Mesenchymal stem cell (in vitro differentiated cells and primary cell): Measurements from ENCODE around the gene CADM1.

Experiments used
- DNase-seq: peaks from one replicate; pipeline ENCODE4 v3.0.0-alpha.2; 2013
- H2AFZ ChIP-seq: one replicate; pipeline ENCODE4 v1.6.1; 2013; ENCODE audit warnings: low read depth, mild to moderate bottlenecking, control low read depth, inconsistent platforms, low read length, moderate library complexity
- H2AK5ac ChIP-seq: 2 replicates; pipeline ENCODE4 v1.6.1; 2013; ENCODE audit warnings: low read length, moderate library complexity, mild to moderate bottlenecking, inconsistent platforms; ENCODE audit not compliant: severe bottlenecking
- H2BK120ac ChIP-seq: one replicate; pipeline ENCODE4 v1.6.1; 2013; ENCODE audit warnings: low read depth, mild to moderate bottlenecking, inconsistent platforms, low read length, moderate library complexity
- H2BK12ac ChIP-seq, 2 experiments: one replicate each; pipeline ENCODE4 v1.6.1; 2013; ENCODE audit warnings: inconsistent platforms in 2 of 2, low read length in 2 of 2, mild to moderate bottlenecking in 2 of 2, moderate library complexity in 2 of 2, control low read depth in 1 of 2
- H2BK15ac ChIP-seq: one replicate; pipeline ENCODE4 v1.6.1; 2013; ENCODE audit warnings: mild to moderate bottlenecking, low read depth, inconsistent platforms; ENCODE audit not compliant: poor library complexity, severe bottlenecking
- H2BK5ac ChIP-seq: 2 replicates; pipeline ENCODE4 v1.6.1; 2013; ENCODE audit warnings: low read depth, mild to moderate bottlenecking, low read length, control low read depth, inconsistent platforms; ENCODE audit not compliant: poor library complexity, severe bottlenecking
- H3K14ac ChIP-seq, 2 experiments: one replicate each; pipeline ENCODE4 v1.6.1; 2013; ENCODE audit warnings: inconsistent platforms in 2 of 2, low read length in 2 of 2, control low read depth in 1 of 2, mild to moderate bottlenecking in 1 of 2, moderate library complexity in 1 of 2
- H3K18ac ChIP-seq, 2 experiments: one replicate each; pipeline ENCODE4 v1.6.1; 2013; ENCODE audit warnings: inconsistent platforms in 2 of 2, low read length in 2 of 2, control low read depth in 1 of 2, low read depth in 1 of 2, mild to moderate bottlenecking in 1 of 2
- H3K23ac ChIP-seq, 2 experiments: one replicate each; pipeline ENCODE4 v1.6.1; 2013; ENCODE audit warnings: inconsistent platforms in 2 of 2, low read length in 2 of 2, mild to moderate bottlenecking in 2 of 2, moderate library complexity in 2 of 2, control low read depth in 1 of 2
- H3K27ac ChIP-seq: 2 replicates; pipeline ENCODE4 v1.5.1; 2013; ENCODE audit warnings: mild to moderate bottlenecking, moderate library complexity, low read length, control low read depth, inconsistent platforms; ENCODE audit not compliant: poor library complexity, severe bottlenecking
- H3K27me3 ChIP-seq, 2 experiments: 2 replicates each; pipeline versions ENCODE4 v1.6.1 to v1.7.0; 2013; ENCODE audit warnings: low read length in 2 of 2, mild to moderate bottlenecking in 2 of 2, moderate library complexity in 2 of 2, control low read depth in 1 of 2, inconsistent platforms in 1 of 2; ENCODE audit not compliant: control insufficient read depth in 1 of 2, insufficient read depth in 1 of 2
- H3K36me3 ChIP-seq, 2 experiments: 2 replicates each; pipeline versions ENCODE4 v1.6.1 to v1.7.0; 2013; ENCODE audit warnings: low read length in 2 of 2, control low read depth in 1 of 2, inconsistent platforms in 1 of 2, low read depth in 1 of 2, mild to moderate bottlenecking in 1 of 2; ENCODE audit not compliant: insufficient read depth in 2 of 2, control insufficient read depth in 1 of 2
- H3K4ac ChIP-seq, 2 experiments: one replicate each; pipeline ENCODE4 v1.6.1; 2013; ENCODE audit warnings: inconsistent platforms in 2 of 2, low read length in 2 of 2, mild to moderate bottlenecking in 2 of 2, moderate library complexity in 2 of 2, control low read depth in 1 of 2, low read depth in 1 of 2
- H3K4me1 ChIP-seq: 2 replicates; pipeline ENCODE4 v1.6.1; 2013; ENCODE audit warnings: low read depth, low read length, control low read depth; ENCODE audit not compliant: control insufficient read depth, insufficient read depth
- H3K4me2 ChIP-seq: 2 replicates; pipeline ENCODE4 v1.6.1; 2013; ENCODE audit warnings: low read length, mild to moderate bottlenecking, inconsistent platforms; ENCODE audit not compliant: poor library complexity, severe bottlenecking
- H3K4me3 ChIP-seq, 2 experiments: 2 replicates each; pipeline versions ENCODE4 v1.5.1 to v1.7.0; 2013; ENCODE audit warnings: low read length in 2 of 2, mild to moderate bottlenecking in 2 of 2, control low read depth in 1 of 2, low read depth in 1 of 2; ENCODE audit not compliant: insufficient read depth in 1 of 2
- H3K79me1 ChIP-seq: replicated peaks from 2 replicates; pipeline ENCODE4 v1.6.1; 2013; ENCODE audit warnings: mild to moderate bottlenecking, control low read depth, low read length, inconsistent platforms; ENCODE audit not compliant: poor library complexity, severe bottlenecking
- H3K9ac ChIP-seq: 2 replicates; pipeline ENCODE4 v1.7.0; 2013; ENCODE audit warnings: mild to moderate bottlenecking, low read length, moderate library complexity
- H3K9me3 ChIP-seq: 2 replicates; pipeline ENCODE4 v1.7.0; 2013; ENCODE audit warnings: mild to moderate bottlenecking, low read length; ENCODE audit not compliant: control insufficient read depth
- H4K8ac ChIP-seq: one replicate; pipeline ENCODE4 v1.6.1; 2013; ENCODE audit warnings: inconsistent platforms, mild to moderate bottlenecking, low read length, moderate library complexity
- H4K91ac ChIP-seq: one replicate; pipeline ENCODE4 v1.6.1; 2013; ENCODE audit warnings: mild to moderate bottlenecking, low read length, inconsistent platforms
- WGBS: methylation state at CpG from one replicate; pipeline ENCODE4 v1.1.7; 2013; ENCODE audit warnings: mixed read lengths; 5-methylcytosine and 5-hydroxymethylcytosine counted together

CADM1 gene

GRCh38 chr11:115191761-115192160, 312.5 kb downstream of the CADM1 start:
- H3K9ac ChIP-seq, result no peak overlapping the region
- no peaks in the 10 kb centered on the region for H3K9me3 ChIP-seq
- no peak overlapping the region for H3K14ac ChIP-seq
- no peak overlapping the region for H2AFZ ChIP-seq
- H3K36me3 ChIP-seq, result peaks cover 0 to under 1% of the 10 kb centered on the region in 2 experiments
- H3K23ac ChIP-seq, result no peak overlapping the region
- no peak overlapping the region for H3K18ac ChIP-seq
- no peak overlapping the region for H3K4me3 ChIP-seq
- peaks cover 4% of the 10 kb centered on the region for H3K4me1 ChIP-seq
- no peak overlapping the region for H2AK5ac ChIP-seq
- no peak for DNase-seq
- no peak overlapping the region for H3K27ac ChIP-seq
- H3K27me3 ChIP-seq, result no peaks in the 10 kb centered on the region
- H2BK15ac ChIP-seq, result no peak overlapping the region
- no peak overlapping the region for H2BK12ac ChIP-seq
- H2BK120ac ChIP-seq, result no peak overlapping the region
- no peak overlapping the region for H2BK5ac ChIP-seq
- H4K91ac ChIP-seq, result no peak overlapping the region
- no peaks in the 10 kb centered on the region for H3K79me1 ChIP-seq
- H3K4ac ChIP-seq, result no peak overlapping the region
- H3K4me2 ChIP-seq, result no peak overlapping the region
- no peak overlapping the region for H4K8ac ChIP-seq

- H4K91ac ChIP-seq, result no peak overlapping the region
- H3K9ac ChIP-seq, result no peak overlapping the region
- no peak overlapping the region for H3K4me3 ChIP-seq
- H2AFZ ChIP-seq, result no peak overlapping the region
- no peak overlapping the region for H3K4ac ChIP-seq
- H3K23ac ChIP-seq, result no peak overlapping the region
- no peak overlapping the region for H2AK5ac ChIP-seq
- no peak overlapping the region for H2BK5ac ChIP-seq
- H3K36me3 ChIP-seq, result peaks cover 0 to 3% of the 10 kb centered on the region in 2 experiments
- WGBS, result 100% methylated on average over 1 of the region's 1 CpG
- no peak overlapping the region for H4K8ac ChIP-seq
- no peak overlapping the region for H3K14ac ChIP-seq
- H3K4me1 ChIP-seq, result peaks cover 4% of the 10 kb centered on the region
- H2BK15ac ChIP-seq, result no peak overlapping the region
- H3K9me3 ChIP-seq, result no peaks in the 10 kb centered on the region
- no peak overlapping the region for H3K18ac ChIP-seq
- H3K27me3 ChIP-seq, result no peaks in the 10 kb centered on the region
- no peak overlapping the region for H3K4me2 ChIP-seq
- no peaks in the 10 kb centered on the region for H3K79me1 ChIP-seq
- no peak overlapping the region for H3K27ac ChIP-seq
- DNase-seq, result no peak
- H2BK120ac ChIP-seq, result no peak overlapping the region
- H2BK12ac ChIP-seq, result no peak overlapping the region
Observed at GRCh38 chr11:115190196-115190595, 314.0 kb downstream of the CADM1 start.

GRCh38 chr11:115188898-115189278, 315.3 kb downstream of the CADM1 start:
- Histone ChIP-seq H2AFZ (no peak overlapping the region), H3K4me3 (no peak overlapping the region)

GRCh38 chr11:115188188-115188897, 315.9 kb downstream of the CADM1 start:
- H2BK5ac ChIP-seq, result no peak overlapping the region
- H2AFZ ChIP-seq, result no peak overlapping the region
- no peak overlapping the region for H3K18ac ChIP-seq
- no peak overlapping the region for H2AK5ac ChIP-seq
- no peak overlapping the region for H3K4me3 ChIP-seq
- H3K27ac ChIP-seq, result no peak overlapping the region
- H3K9me3 ChIP-seq, result no peaks in the 10 kb centered on the region
- no peak overlapping the region for H2BK15ac ChIP-seq
- no peak overlapping the region for H3K23ac ChIP-seq
- H3K27me3 ChIP-seq, result no peaks in the 10 kb centered on the region
- no peak overlapping the region for H4K8ac ChIP-seq
- no peak for DNase-seq
- peaks cover 0 to 3% of the 10 kb centered on the region in 2 experiments for H3K36me3 ChIP-seq
- no peak overlapping the region for H3K9ac ChIP-seq
- no peak overlapping the region for H4K91ac ChIP-seq
- H2BK120ac ChIP-seq, result no peak overlapping the region
- H3K4me2 ChIP-seq, result no peak overlapping the region
- H3K14ac ChIP-seq, result no peak overlapping the region
- WGBS, result 96% methylated on average over 4 of the region's 6 CpGs
- H3K4ac ChIP-seq, result no peak overlapping the region
- H3K4me1 ChIP-seq, result no peaks in the 10 kb centered on the region
- no peaks in the 10 kb centered on the region for H3K79me1 ChIP-seq
- H2BK12ac ChIP-seq, result no peak overlapping the region

More at GRCh38 chr11:115188898-115189278, 315.3 kb downstream of the CADM1 start:
- Histone ChIP-seq H3K14ac (no peak overlapping the region), H3K9me3 (no peaks in the 10 kb centered on the region), H4K91ac (no peak overlapping the region), H3K27me3 (no peaks in the 10 kb centered on the region), H3K18ac (no peak overlapping the region), H3K4ac (no peak overlapping the region), H2BK15ac (no peak overlapping the region), H3K27ac (no peak overlapping the region), H2AK5ac (no peak overlapping the region), H3K79me1 (no peaks in the 10 kb centered on the region), H2BK5ac (no peak overlapping the region), H3K9ac (no peak overlapping the region), H3K23ac (no peak overlapping the region), H2BK12ac (no peak overlapping the region), H2BK120ac (no peak overlapping the region), H3K4me1 (peaks cover under 1% of the 10 kb centered on the region), H3K4me2 (no peak overlapping the region), H3K36me3 (peaks cover 0 to 3% of the 10 kb centered on the region in 2 experiments), H4K8ac (no peak overlapping the region)
- 98% methylated on average over 3 of the region's 4 CpGs for WGBS
- no peak for DNase-seq
